Measurements from ENCODE around the gene LCOR. TPM values are rescaled to one million over a fixed set of nuclear protein-coding genes. Genes with fewer than 3 reads are reported as not detected.

Gene LCOR
- total RNA-seq, 1 experiment from 2014 or later: 39.2 TPM

DNA sequence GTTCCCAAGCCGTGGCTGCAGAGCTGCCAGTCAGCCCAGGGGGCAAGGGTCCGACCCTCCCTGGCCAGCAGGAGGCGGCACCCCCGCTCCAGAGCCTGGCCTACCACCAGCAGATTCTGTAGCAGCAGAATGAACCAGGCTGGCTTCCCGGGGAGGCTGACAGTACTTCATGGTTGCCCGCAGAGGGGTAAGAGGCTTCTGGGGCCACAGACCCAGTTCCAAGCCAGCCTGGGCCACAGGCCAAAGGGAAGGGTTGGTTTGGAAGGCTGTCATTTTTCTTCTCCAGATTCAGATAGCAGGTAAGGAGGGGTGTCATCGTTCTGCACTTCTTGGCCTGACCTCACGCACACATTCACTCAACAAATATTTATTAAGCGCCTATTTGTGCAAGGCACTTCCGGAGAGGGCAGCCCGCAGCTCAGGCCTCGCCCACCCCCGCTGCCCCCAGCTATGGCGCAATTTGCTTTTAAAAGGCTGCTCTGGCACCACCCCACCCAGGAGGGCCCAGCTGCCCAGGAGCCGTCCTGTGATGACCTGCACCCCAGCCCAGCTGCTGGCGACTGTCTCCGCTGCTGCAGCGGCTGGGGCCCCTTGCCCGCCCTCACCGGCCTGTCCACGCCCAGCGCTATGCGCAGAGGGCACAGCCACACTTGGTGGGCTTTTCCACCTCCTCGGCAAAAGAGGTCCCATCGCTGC is 168.5 kb downstream of the LCOR start:
- DNase-seq (ENCODE audit: low spot score): no peak
- no TSS peak for BruUV-seq (replicated peaks)
- no peak for TF ChIP-seq EZH2 (IDR thresholded peaks at IDR 0.05; ENCODE audit: borderline replicate concordance, low read depth, low read length, poor library complexity, severe bottlenecking)
- TF ChIP-seq, protein P1, sequence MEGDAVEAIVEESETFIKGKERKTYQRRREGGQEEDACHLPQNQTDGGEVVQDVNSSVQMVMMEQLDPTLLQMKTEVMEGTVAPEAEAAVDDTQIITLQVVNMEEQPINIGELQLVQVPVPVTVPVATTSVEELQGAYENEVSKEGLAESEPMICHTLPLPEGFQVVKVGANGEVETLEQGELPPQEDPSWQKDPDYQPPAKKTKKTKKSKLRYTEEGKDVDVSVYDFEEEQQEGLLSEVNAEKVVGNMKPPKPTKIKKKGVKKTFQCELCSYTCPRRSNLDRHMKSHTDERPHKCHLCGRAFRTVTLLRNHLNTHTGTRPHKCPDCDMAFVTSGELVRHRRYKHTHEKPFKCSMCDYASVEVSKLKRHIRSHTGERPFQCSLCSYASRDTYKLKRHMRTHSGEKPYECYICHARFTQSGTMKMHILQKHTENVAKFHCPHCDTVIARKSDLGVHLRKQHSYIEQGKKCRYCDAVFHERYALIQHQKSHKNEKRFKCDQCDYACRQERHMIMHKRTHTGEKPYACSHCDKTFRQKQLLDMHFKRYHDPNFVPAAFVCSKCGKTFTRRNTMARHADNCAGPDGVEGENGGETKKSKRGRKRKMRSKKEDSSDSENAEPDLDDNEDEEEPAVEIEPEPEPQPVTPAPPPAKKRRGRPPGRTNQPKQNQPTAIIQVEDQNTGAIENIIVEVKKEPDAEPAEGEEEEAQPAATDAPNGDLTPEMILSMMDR (conservative IDR thresholded peaks at IDR 0.05; ENCODE audit: low read depth, low read length): no peak
- no peaks in the 10 kb centered on the region for H3K4me1 ChIP-seq (ENCODE audit: insufficient read depth, low read length, poor library complexity, severe bottlenecking)
- POLR2A ChIA-PET (ENCODE audit: low non-redundant PET): no interaction called here
- CTCF ChIA-PET: interaction anchor here (1.2 kb wide), 1 partner anchor 25 kb away, joined by 3 read pairs; no protein-coding TSS in a partner anchor
- no peaks in the 10 kb centered on the region for H3K36me3 ChIP-seq (ENCODE audit: insufficient read depth, low read length, poor library complexity, severe bottlenecking)
- no peak overlapping the region for H3K4me3 ChIP-seq (ENCODE audit: low read depth, low read length, poor library complexity, severe bottlenecking)
- no peaks in the 10 kb centered on the region for H3K27me3 ChIP-seq (replicated peaks; ENCODE audit: insufficient read depth, low read depth, low read length, poor library complexity)
- H3K27ac ChIP-seq (ENCODE audit: low read depth, low read length, poor library complexity, severe bottlenecking): no peak overlapping the region
- intact Hi-C loops (cut with micrococcal nuclease; ENCODE audit: unreplicated experiment): no loop called here
- H3K9me3 ChIP-seq (ENCODE audit: low read depth, low read length, poor library complexity, severe bottlenecking): no peaks in the 10 kb centered on the region

DNA sequence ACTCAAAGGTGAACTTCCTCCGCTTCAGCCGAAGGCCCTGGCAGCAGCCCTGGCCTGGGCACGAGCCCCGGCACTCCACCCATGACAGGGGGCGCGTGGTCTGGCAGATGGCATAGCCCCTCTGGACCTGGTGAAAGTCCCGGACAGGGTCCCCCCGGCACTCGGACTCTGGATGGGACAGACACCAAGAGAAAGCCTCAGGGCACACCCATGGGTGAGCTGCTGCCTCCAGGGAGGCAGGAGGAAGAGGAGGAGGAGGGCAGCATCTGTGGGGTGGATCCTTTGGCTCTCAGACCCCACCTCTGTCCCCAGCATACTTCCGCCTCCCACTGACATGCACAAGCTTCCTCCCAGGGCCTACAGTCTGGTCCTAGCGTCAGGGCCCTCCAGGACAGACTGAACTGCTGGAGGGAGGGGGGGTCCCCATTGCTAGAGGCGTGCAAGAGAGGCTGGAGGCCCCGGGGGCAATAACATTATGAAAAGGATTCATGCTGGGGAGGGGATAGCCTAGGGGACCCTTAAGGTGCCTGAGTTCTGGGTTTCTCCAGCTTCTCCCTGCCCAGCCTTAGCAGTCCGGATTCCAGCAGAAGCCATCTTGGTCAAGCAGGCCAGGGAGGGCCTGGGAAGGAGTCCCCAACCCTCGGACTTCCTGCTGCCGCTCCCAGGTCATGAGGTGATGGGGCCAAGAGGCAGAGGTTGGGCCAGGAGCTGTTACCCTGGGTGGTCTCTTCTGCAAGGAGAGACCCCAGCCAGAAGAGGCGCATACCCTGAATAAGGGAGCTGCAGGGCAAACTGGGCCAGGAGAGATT is 169.3 kb downstream of the LCOR start:
- no peaks in the 10 kb centered on the region for H3K4me1 ChIP-seq (ENCODE audit: insufficient read depth, low read length, poor library complexity, severe bottlenecking)
- BruUV-seq (replicated peaks): no TSS peak
- H3K27me3 ChIP-seq (replicated peaks; ENCODE audit: insufficient read depth, low read depth, low read length, poor library complexity): no peaks in the 10 kb centered on the region
- ChIA-PET CTCF (no interaction called here), POLR2A (ENCODE audit: low non-redundant PET) (no interaction called here)
- H3K36me3 ChIP-seq (ENCODE audit: insufficient read depth, low read length, poor library complexity, severe bottlenecking): no peaks in the 10 kb centered on the region
- no peak overlapping the region for H3K4me3 ChIP-seq (ENCODE audit: low read depth, low read length, poor library complexity, severe bottlenecking)
- H3K9me3 ChIP-seq (ENCODE audit: low read depth, low read length, poor library complexity, severe bottlenecking): no peaks in the 10 kb centered on the region
- TF ChIP-seq, protein P1 (conservative IDR thresholded peaks at IDR 0.05; ENCODE audit: low read depth, low read length): no peak
- TF ChIP-seq EZH2 (IDR thresholded peaks at IDR 0.05; ENCODE audit: borderline replicate concordance, low read depth, low read length, poor library complexity, severe bottlenecking): no peak
- H3K27ac ChIP-seq (ENCODE audit: low read depth, low read length, poor library complexity, severe bottlenecking): no peak overlapping the region
- intact Hi-C loops (cut with micrococcal nuclease; ENCODE audit: unreplicated experiment): no loop called here
- no peak for DNase-seq (ENCODE audit: low spot score)

DNA sequence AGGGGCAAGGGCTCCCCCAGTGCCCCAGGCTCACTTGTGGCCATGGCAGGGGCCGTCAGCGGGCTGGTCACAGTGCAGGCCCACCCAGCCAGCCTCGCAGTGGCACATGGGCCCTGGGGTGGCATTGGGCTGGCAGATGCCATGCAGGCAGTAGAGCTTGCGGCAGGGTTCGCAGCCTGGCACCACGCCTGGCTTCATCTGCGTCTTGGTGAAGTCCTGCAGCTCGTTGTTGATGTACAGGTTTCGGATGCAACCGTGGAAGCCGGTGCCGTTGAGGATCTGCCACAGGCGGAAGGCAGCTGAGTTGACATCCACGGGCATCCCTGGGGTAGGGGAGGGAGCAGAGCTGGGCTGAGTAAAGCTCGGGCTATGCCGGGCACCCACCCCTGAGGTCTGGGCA is 170.6 kb downstream of the LCOR start:
- Histone ChIP-seq H3K36me3 (ENCODE audit: insufficient read depth, low read length, poor library complexity, severe bottlenecking) (no peaks in the 10 kb centered on the region), H3K27ac (ENCODE audit: low read depth, low read length, poor library complexity, severe bottlenecking) (no peak overlapping the region), H3K4me3 (ENCODE audit: low read depth, low read length, poor library complexity, severe bottlenecking) (no peak overlapping the region), H3K4me1 (ENCODE audit: insufficient read depth, low read length, poor library complexity, severe bottlenecking) (no peaks in the 10 kb centered on the region), H3K9me3 (ENCODE audit: low read depth, low read length, poor library complexity, severe bottlenecking) (peaks cover 8% of the 10 kb centered on the region), H3K27me3 (replicated peaks; ENCODE audit: insufficient read depth, low read depth, low read length, poor library complexity) (no peaks in the 10 kb centered on the region)
- no peak for DNase-seq (ENCODE audit: low spot score)
- ChIA-PET POLR2A (ENCODE audit: low non-redundant PET) (no interaction called here), CTCF (interaction anchor here (0.5 kb wide), 1 partner anchor 15 kb away, joined by 5 read pairs; no protein-coding TSS in a partner anchor)
- TF ChIP-seq, protein P1 (conservative IDR thresholded peaks at IDR 0.05; ENCODE audit: low read depth, low read length): no peak
- no peak for TF ChIP-seq EZH2 (IDR thresholded peaks at IDR 0.05; ENCODE audit: borderline replicate concordance, low read depth, low read length, poor library complexity, severe bottlenecking)
- intact Hi-C loops (cut with micrococcal nuclease; ENCODE audit: unreplicated experiment): no loop called here
- no TSS peak for BruUV-seq (replicated peaks)

Measured in A673 (cell line).